HG03432 (cell line): Measurements from ENCODE around the gene USP49.
"Not testable (repeated sequence)": the region's sequence is repeated elsewhere in the genome, so short reads cannot be mapped to it uniquely, and the experiment has no call there.

Source experiments
- ATAC-seq: cut with Tn5 transposase; IDR thresholded peaks from one replicate; pipeline ENCODE4 v1.9.1; 2021; ENCODE audit warnings: mild to moderate bottlenecking, moderate library complexity; ENCODE audit not compliant: unreplicated experiment

USP49 gene

GRCh38 chr6:41895300-41896233 is at the start of gene USP49:
Gene USP49, minus strand, starts transcription at chr6:41895375. Its CDS starts 88,392 bp downstream, at chr6:41806983.
- ATAC-seq = peak; percentile 79

GRCh38 chr6:41943456-41943855 is 48.3 kb upstream of the USP49 start:
- ATAC-seq = no peak

- ATAC-seq = not testable (repeated sequence)
These were observed 47.7 kb upstream of the USP49 start for GRCh38 chr6:41942882-41943281.

GRCh38 chr6:41942067-41942851 is 47.1 kb upstream of the USP49 start:
- ATAC-seq = no peak

- peak; percentile 90 for ATAC-seq
These were observed 46.3 kb upstream of the USP49 start, which contains the start of gene CCND3 for GRCh38 chr6:41941280-41942066. Gene CCND3, minus strand, starts transcription at chr6:41941808. Its CDS starts 159 bp downstream, at chr6:41941649.

DNA sequence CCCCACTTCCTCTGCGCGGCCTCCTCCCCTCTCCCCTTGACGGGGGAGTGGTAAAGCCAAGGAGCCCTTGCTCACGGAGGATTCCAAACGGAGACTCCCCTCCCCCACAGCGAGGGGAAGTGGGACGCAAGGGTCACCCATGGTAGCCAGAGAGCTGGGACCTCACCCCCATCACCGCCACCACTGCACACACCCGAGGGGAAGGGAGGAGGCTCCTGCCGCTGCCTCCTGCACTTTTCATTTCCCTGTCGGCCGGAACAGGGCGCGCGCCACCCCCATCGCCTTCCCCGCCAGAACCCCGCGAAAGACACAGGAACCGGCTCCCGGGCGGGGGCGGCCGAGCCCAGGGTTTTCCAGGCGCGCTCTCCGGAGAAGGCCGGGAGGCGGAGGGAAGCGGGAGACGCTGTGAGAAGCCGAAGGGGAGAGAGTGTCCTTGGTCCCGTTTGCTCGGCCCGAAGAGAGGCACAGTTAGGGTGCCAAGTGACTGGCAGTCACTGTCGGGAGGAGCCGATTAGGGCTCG is 45.6 kb upstream of the USP49 start:
- no peak for ATAC-seq

GRCh38 chr6:41939848-41940758 is 44.9 kb upstream of the USP49 start:
- no peak for ATAC-seq

DNA sequence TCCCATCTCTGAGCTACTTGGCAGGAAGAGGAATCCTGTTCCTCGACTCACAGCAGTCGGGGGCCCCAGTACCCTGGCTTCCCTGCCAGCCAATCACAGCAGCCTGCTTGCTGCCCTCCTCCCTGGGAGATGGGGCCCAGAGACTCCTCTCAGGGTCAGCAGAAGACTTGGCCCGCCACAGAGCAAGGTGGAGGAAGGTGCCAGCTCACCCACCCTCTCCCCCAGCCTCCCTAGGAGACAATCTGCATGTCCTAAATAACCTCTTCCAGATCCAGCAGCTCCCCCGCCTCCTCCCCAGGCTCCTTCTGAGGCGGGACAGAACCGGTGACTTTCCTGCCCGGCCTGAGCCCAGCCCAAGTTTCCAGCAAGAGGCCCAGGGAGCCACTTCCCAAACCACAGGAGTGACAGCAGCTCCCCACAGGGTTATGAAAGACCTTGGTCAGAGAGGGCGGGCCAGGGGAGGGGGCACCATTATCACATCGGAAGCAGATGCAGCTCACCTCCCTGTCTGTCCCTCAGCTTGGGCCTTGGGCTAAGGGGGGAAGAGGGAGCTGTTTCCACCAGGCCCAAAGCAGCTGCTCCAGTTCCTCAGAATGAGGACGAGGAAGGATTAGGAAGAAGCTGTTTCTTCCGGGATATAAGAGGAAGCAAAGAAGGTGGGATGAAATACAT is 44.1 kb upstream of the USP49 start:
- no peak for ATAC-seq

DNA sequence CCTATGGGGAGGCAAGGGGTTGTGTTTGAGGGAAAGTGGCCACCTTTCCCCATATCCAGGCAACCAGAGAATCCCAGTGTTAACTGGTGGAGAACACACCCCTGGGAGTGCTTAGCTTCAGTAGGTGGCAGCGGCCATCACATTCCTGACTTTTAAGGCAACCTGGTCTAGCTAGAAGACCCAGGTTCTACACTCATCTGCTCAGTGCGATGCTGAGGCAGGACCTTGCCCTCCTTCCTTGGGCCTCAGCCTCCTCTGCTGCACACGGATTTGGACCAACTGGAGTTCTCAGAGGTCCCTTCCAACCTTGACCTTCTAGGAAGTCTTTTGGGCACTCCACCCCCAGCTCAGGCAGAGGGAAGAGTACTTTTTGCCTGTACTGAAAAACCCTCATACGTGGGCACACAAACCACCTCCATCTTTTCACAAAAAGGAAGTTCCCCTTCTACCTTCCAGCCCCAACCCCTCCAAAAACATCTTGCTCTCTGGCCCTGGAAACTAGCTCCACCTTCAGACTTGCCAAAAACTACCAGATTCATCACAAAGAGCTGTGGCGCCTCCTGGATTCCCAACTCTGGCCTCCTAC is 43.5 kb upstream of the USP49 start:
- ATAC-seq = no peak

DNA sequence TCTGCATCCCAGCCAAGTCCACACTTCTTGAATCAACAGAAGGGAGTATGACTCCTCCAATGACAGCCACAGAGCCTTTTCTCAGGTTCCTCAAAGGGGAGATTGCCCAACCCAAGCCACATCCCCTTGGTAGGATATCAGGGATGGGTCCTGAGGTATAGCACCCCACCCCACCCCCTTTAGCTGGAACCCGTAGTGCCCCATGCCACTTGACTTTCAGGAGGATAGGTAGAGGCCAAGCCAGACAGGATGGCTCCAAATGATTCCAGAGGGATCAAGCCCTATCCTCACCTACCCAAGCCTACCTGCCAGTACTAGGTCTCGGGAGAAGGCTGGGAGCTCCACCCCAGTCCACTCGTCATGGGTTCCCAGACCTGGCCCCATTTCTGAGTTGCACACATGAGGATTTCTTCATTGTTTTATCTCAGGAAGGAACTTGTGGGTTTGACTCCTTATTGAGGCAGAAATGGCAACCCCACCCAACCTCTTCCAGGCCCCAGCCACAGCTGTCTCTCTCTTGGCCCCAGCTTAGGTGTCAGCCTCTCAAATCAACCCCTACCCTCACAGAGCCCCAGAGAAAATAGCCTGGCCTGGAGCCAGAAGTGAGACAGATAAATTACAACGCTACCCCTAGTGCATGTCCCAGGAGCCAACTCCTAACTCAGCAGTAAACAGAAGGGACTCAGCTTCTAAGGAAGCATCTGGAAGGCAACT is 42.8 kb upstream of the USP49 start:
- ATAC-seq = no peak

DNA sequence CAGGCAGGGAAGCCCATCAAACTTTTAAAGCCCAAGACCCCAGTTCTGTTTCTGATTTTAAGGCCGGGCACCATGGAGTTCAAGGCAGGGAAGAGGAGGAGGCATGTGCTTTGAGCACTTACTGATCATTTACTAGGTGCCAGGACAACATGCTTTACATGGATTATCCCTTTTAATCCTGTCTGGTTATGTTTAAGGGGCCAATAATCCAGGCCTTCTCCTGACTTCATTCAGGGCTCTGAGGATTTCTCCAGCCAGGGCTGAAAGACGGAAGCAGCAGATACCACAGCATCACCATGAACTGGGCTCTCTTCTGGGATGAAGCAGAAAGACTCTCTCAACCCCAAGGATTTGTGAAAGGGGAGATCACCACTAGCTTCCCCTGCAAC is 42.3 kb upstream of the USP49 start:
- ATAC-seq = no peak

DNA sequence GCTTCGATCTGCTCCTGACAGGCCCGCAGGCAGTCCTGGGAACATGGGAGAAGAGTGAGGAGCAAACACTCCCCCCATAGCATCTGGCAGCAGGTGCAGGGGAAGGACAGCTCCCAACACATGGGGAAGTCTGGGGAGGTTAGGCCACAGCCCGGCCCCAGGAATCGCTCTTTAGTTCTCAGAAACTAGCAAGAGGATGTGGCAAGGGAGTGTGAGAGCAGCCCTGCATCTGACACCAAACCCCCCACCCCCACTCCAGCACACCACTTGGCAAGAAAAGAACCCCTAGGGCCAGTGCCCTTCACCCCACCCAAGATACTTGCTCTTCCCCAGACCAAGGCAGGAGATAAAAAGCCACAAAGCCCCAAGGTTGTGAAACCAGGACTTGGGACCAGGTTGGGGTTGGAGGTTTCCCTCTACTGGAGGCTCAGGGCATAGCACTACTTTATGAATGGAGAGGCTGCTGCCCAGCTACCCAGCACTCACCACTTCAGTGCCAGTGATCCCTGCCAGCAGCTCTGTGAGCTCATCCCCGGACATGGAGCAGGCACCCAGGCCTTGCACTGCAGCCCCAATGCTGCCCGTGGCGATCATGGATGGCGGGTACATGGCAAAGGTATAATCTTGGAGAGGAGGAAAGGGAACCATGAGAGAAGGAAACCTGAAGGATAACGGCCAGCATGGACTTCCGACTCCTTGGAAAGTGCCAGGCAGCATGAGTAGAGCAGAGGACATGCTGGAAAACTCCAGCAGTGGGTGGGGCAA is 41.1 kb upstream of the USP49 start:
- ATAC-seq = peak; percentile 62

DNA sequence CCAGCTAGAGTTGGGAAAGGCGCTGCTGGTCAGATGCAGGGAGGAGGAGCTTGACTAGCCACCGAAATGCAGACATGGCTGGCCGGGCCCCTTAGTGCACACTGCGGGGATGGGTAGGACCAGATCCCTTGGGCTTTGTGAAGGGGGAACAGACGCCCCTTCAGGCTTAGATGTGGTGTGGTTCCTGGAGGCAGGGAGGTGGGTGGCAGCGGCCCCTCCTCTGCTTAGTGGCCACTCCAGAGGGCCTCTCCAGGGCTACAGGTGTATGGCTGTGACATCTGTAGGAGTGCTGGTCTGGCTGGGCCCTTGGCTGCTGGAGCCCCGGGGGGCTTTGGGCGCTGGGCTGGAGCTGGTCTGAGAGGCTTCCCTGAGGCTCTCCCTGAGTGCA is 40.5 kb upstream of the USP49 start:
- ATAC-seq = no peak

DNA sequence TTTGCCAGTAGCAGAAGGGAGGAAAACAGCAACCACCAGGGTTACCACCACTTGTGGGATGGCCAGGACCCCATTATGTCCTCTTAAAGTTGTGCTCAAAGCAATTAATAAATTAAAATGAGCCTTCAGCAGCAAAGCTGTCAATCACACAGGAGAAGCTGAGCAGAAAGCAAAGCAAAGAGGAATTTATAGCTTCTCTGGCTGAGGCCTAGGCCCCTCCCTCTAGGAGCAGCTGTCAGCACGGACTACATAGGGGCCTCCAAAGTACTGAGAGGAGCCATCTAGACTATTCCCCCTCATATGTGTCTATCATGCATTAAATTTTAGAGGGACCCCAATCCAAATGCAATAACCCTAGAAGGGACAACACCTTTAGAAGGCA is 40.0 kb upstream of the USP49 start:
- no peak for ATAC-seq

GRCh38 chr6:41934278-41935192 is 39.4 kb upstream of the USP49 start:
- no peak for ATAC-seq

DNA sequence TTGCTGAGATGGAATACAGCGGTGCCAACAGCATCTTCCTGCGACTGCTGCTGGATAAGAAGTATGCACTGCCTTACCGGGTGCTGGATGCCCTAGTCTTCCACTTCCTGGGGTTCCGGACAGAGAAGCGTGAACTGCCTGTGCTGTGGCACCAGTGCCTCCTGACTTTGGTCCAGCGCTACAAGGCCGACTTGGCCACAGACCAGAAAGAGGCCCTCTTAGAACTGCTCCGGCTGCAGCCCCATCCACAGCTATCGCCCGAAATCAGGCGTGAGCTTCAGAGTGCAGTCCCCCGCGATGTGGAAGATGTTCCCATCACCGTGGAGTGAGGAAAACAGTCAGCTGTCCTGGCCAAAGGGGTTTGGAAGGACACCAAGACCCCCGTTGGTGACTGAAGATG is 37.2 kb upstream of the USP49 start:
- no peak for ATAC-seq
